ENCODE results near the gene GNAI1. TPM values are rescaled to one million over a fixed set of nuclear protein-coding genes. Genes with fewer than 3 reads are reported as not detected.
"Not testable (repeated sequence)": the region's sequence is repeated elsewhere in the genome, so short reads cannot be mapped to it uniquely, and the experiment has no call there.

Gene GNAI1
- total RNA-seq, 1 experiment from 2014 or later, result 54.4 TPM

GRCh38 chr7:80150611-80151273 lies 16.1 kb downstream of the GNAI1 start:
- in situ Hi-C loops (cut with HindIII; ENCODE audit: low pct_unique_long_range_greater_than_20kb, low sequenced_read_pairs), result no loop called here

GRCh38 chr7:80151274-80151665 lies 16.6 kb downstream of the GNAI1 start:
- DNase-seq (ENCODE audit: low read depth), result peak; percentile 2
- in situ Hi-C loops (cut with HindIII; ENCODE audit: low pct_unique_long_range_greater_than_20kb, low sequenced_read_pairs), result no loop called here

More at GRCh38 chr7:80150611-80151273, 16.1 kb downstream of the GNAI1 start:
- DNase-seq (ENCODE audit: low read depth), result peak; percentile 12

GRCh38 chr7:80153446-80153845 lies 18.8 kb downstream of the GNAI1 start:
- in situ Hi-C loops (cut with HindIII; ENCODE audit: low pct_unique_long_range_greater_than_20kb, low sequenced_read_pairs), result no loop called here
- no peak for DNase-seq (ENCODE audit: low read depth)

GRCh38 chr7:80154656-80155333 lies 20.2 kb downstream of the GNAI1 start:
- no peak for DNase-seq (ENCODE audit: low read depth)
- in situ Hi-C loops (cut with HindIII; ENCODE audit: low pct_unique_long_range_greater_than_20kb, low sequenced_read_pairs), result no loop called here

GRCh38 chr7:80155374-80155773 lies 20.7 kb downstream of the GNAI1 start:
- in situ Hi-C loops (cut with HindIII; ENCODE audit: low pct_unique_long_range_greater_than_20kb, low sequenced_read_pairs), result no loop called here
- no peak for DNase-seq (ENCODE audit: low read depth)

- DNase-seq (ENCODE audit: low read depth); in situ Hi-C loops (cut with HindIII; ENCODE audit: low pct_unique_long_range_greater_than_20kb, low sequenced_read_pairs): not testable (repeated sequence)
These were observed 23.1 kb downstream of the GNAI1 start for GRCh38 chr7:80157770-80158169.

GRCh38 chr7:80159802-80160201 lies 25.2 kb downstream of the GNAI1 start:
- in situ Hi-C loops (cut with HindIII; ENCODE audit: low pct_unique_long_range_greater_than_20kb, low sequenced_read_pairs), result no loop called here
- DNase-seq (ENCODE audit: low read depth), result no peak

GRCh38 chr7:80161466-80161865 lies 26.8 kb downstream of the GNAI1 start:
- in situ Hi-C loops (cut with HindIII; ENCODE audit: low pct_unique_long_range_greater_than_20kb, low sequenced_read_pairs), result no loop called here
- DNase-seq (ENCODE audit: low read depth), result no peak

- DNase-seq (ENCODE audit: low read depth), result no peak
- in situ Hi-C loops (cut with HindIII; ENCODE audit: low pct_unique_long_range_greater_than_20kb, low sequenced_read_pairs), result no loop called here
These were observed 30.5 kb downstream of the GNAI1 start for GRCh38 chr7:80165177-80165576.

- DNase-seq (ENCODE audit: low read depth), result no peak
- in situ Hi-C loops (cut with HindIII; ENCODE audit: low pct_unique_long_range_greater_than_20kb, low sequenced_read_pairs), result no loop called here
These were observed 35.8 kb downstream of the GNAI1 start for GRCh38 chr7:80170445-80170844.

- DNase-seq (ENCODE audit: low read depth), result no peak
- in situ Hi-C loops (cut with HindIII; ENCODE audit: low pct_unique_long_range_greater_than_20kb, low sequenced_read_pairs), result no loop called here
These were observed 37.8 kb downstream of the GNAI1 start for GRCh38 chr7:80172387-80172786.

- DNase-seq (ENCODE audit: low read depth), result no peak
- in situ Hi-C loops (cut with HindIII; ENCODE audit: low pct_unique_long_range_greater_than_20kb, low sequenced_read_pairs), result no loop called here
These were observed 41.1 kb downstream of the GNAI1 start for GRCh38 chr7:80175744-80176143.

GRCh38 chr7:80181411-80181810 lies 46.8 kb downstream of the GNAI1 start:
- in situ Hi-C loops (cut with HindIII; ENCODE audit: low pct_unique_long_range_greater_than_20kb, low sequenced_read_pairs), result no loop called here
- no peak for DNase-seq (ENCODE audit: low read depth)

GRCh38 chr7:80182630-80183276 lies 48.1 kb downstream of the GNAI1 start:
- no peak for DNase-seq (ENCODE audit: low read depth)
- in situ Hi-C loops (cut with HindIII; ENCODE audit: low pct_unique_long_range_greater_than_20kb, low sequenced_read_pairs), result no loop called here

GRCh38 chr7:80183351-80183750 lies 48.7 kb downstream of the GNAI1 start:
- in situ Hi-C loops (cut with HindIII; ENCODE audit: low pct_unique_long_range_greater_than_20kb, low sequenced_read_pairs), result no loop called here
- DNase-seq (ENCODE audit: low read depth), result no peak

- in situ Hi-C loops (cut with HindIII; ENCODE audit: low pct_unique_long_range_greater_than_20kb, low sequenced_read_pairs), result no loop called here
- peak; percentile 82 for DNase-seq (ENCODE audit: low read depth)
These were observed 49.5 kb downstream of the GNAI1 start for GRCh38 chr7:80183900-80184685.

GRCh38 chr7:80184693-80185092 lies 50.1 kb downstream of the GNAI1 start:
- in situ Hi-C loops (cut with HindIII; ENCODE audit: low pct_unique_long_range_greater_than_20kb, low sequenced_read_pairs), result no loop called here
- DNase-seq (ENCODE audit: low read depth), result peak; percentile 96

- in situ Hi-C loops (cut with HindIII; ENCODE audit: low pct_unique_long_range_greater_than_20kb, low sequenced_read_pairs), result no loop called here
These were observed 50.9 kb downstream of the GNAI1 start for GRCh38 chr7:80185571-80185970.

GRCh38 chr7:80186721-80187120 lies 52.1 kb downstream of the GNAI1 start:
- DNase-seq (ENCODE audit: low read depth), result peak; percentile 76
- in situ Hi-C loops (cut with HindIII; ENCODE audit: low pct_unique_long_range_greater_than_20kb, low sequenced_read_pairs), result no loop called here

More at GRCh38 chr7:80185571-80185970, 50.9 kb downstream of the GNAI1 start:
- DNase-seq (ENCODE audit: low read depth), result peak; percentile 13

All from Caki2 (cell line).